GM12878 (cell line): ENCODE data around the gene ZNF334. TPM values are rescaled to one million over a fixed set of nuclear protein-coding genes. Genes with fewer than 3 reads are reported as not detected.

Experiments
- ATAC-seq: fragments of 200-7000 bp; cut with Tn5 transposase; 3 replicates; pipeline ENCODE4 v1.9.1; 2020; ENCODE audit warnings: mild to moderate bottlenecking, moderate library complexity
- BruUV-seq: library from RNA; stranded (reverse); fragments of 400-500 nt; replicated peaks from 2 replicates; lab custom pipeline; 2021; lab: Mats Ljungman, UMichigan
- CTCF ChIA-PET: fragments of 300-600 bp; sonication (Branson Sonifier 250); formaldehyde crosslinking; extraction: SDS; loops from one replicate; lab custom pipeline; 2021; ENCODE audit warnings: inconsistent platforms; lab: Yijun Ruan, JAX
- POLR2A ChIA-PET: fragments of 350-600 bp; formaldehyde crosslinking; extraction: SDS; loops from one replicate; lab custom pipeline; 2021; ENCODE audit warnings: inconsistent platforms; lab: Charles Lee
- RAD21 ChIA-PET: fragments of 300-600 bp; sonication (Branson Sonifier 250); formaldehyde crosslinking; loops from one replicate; lab custom pipeline; 2023; ENCODE audit warnings: antibody characterized with exemption; ENCODE audit not compliant: unreplicated experiment; lab: Charles Lee
- SMC1A ChIA-PET: fragments of 300-600 bp; sonication (Branson Sonifier 250); formaldehyde crosslinking; loops from one replicate; lab custom pipeline; 2023; ENCODE audit not compliant: unreplicated experiment, uncharacterized antibody; lab: Charles Lee
- DNase-seq: peaks from one replicate; pipeline ENCODE4 v3.0.0-alpha.2; 2011; ENCODE audit warnings: low read depth, low spot score
- FAIRE-seq: peaks from 3 replicates; lab custom pipeline; 2011; peaks lifted over from hg19 to GRCh38; lab: Jason Lieb, UNC
- H2AFZ ChIP-seq: 2 replicates; pipeline ENCODE4 v1.6.0; 2011; ENCODE audit warnings: low read depth, low read length, control low read depth; ENCODE audit not compliant: control insufficient read depth
- H3K27ac ChIP-seq: 2 replicates; pipeline ENCODE4 v1.5.1; 2011; ENCODE audit warnings: control low read depth; ENCODE audit not compliant: control insufficient read depth, insufficient read depth
- H3K27me3 ChIP-seq, 2 experiments: replicated peaks in 1 of 2; 2 replicates each; pipeline versions ENCODE4 v1.6.0 to v1.6.1; 2011; ENCODE audit warnings: low read length in 1 of 2; ENCODE audit not compliant: control insufficient read depth in 2 of 2, insufficient read depth in 2 of 2
- H3K36me3 ChIP-seq, 2 experiments: 2 replicates each; pipeline ENCODE4 v1.5.1; 2011; ENCODE audit warnings: low read length in 1 of 2; ENCODE audit not compliant: control insufficient read depth in 2 of 2, insufficient read depth in 2 of 2
- H3K4me1 ChIP-seq: 2 replicates; pipeline ENCODE4 v1.6.1; 2011; ENCODE audit warnings: mild to moderate bottlenecking, low read length, moderate library complexity, mixed read lengths; ENCODE audit not compliant: control insufficient read depth, insufficient read depth
- H3K4me2 ChIP-seq: 2 replicates; pipeline ENCODE4 v1.6.0; 2011; ENCODE audit warnings: control low read depth; ENCODE audit not compliant: control insufficient read depth, insufficient read depth
- H3K4me3 ChIP-seq: fragments of 200-600 bp; sonication (generic); 2 replicates; pipeline ENCODE4 v1.5.1; 2016
- H3K79me2 ChIP-seq: 2 replicates; pipeline ENCODE4 v1.6.0; 2011; ENCODE audit warnings: low read length; ENCODE audit not compliant: control insufficient read depth, insufficient read depth
- H3K9ac ChIP-seq: 2 replicates; pipeline ENCODE4 v1.8.0; 2011; ENCODE audit warnings: low read length, control low read depth, mixed read lengths; ENCODE audit not compliant: control insufficient read depth, insufficient read depth
- H3K9me3 ChIP-seq: replicated peaks from 3 replicates; pipeline ENCODE4 v1.5.1; 2011; ENCODE audit warnings: mild to moderate bottlenecking, low read length; ENCODE audit not compliant: control insufficient read depth, insufficient read depth
- H4K20me1 ChIP-seq: 2 replicates; pipeline ENCODE4 v1.6.0; 2011; ENCODE audit not compliant: control insufficient read depth, insufficient read depth
- BMI1 ChIP-seq: fragments of 450-650 bp; IDR thresholded peaks from 2 replicates; pipeline ENCODE4 v1.6.1; 2016; ENCODE audit warnings: mild to moderate bottlenecking, moderate library complexity, borderline replicate concordance
- FOS ChIP-seq: IDR thresholded peaks from 3 replicates; pipeline ENCODE4 v1.6.1; 2011; ENCODE audit warnings: borderline replicate concordance; ENCODE audit not compliant: insufficient read length; ENCODE audit errors: extremely low read depth
- JUND ChIP-seq: IDR thresholded peaks from 2 replicates; pipeline ENCODE4 v1.6.1; 2012; ENCODE audit warnings: low read depth, mild to moderate bottlenecking, low read length, improper control_type of control experiment, moderate library complexity
- KDM1A ChIP-seq: fragments of 200-600 bp; sonication (generic); IDR thresholded peaks from 2 replicates; pipeline ENCODE4 v1.6.1; 2016; ENCODE audit warnings: borderline replicate concordance
- LARP7 ChIP-seq: fragments of 450-650 bp; IDR thresholded peaks from 2 replicates; pipeline ENCODE4 v1.6.1; 2017; ENCODE audit warnings: mild to moderate bottlenecking
- MYB ChIP-seq: fragments of 150-350 bp; IDR thresholded peaks from 2 replicates; pipeline ENCODE4 v1.6.1; 2014; ENCODE audit warnings: mild to moderate bottlenecking, low read depth, low read length, borderline replicate concordance
- PAX8 ChIP-seq: fragments of 450-650 bp; IDR thresholded peaks from 2 replicates; pipeline ENCODE4 v1.6.1; 2017; ENCODE audit warnings: mild to moderate bottlenecking, moderate library complexity
- RCOR1 ChIP-seq: conservative IDR thresholded peaks from 2 replicates; pipeline ENCODE4 v1.6.1; 2012; ENCODE audit warnings: low read depth, low read length, improper control_type of control experiment
- RELA ChIP-seq: fragments of 450-650 bp; IDR thresholded peaks from 2 replicates; pipeline ENCODE4 v1.8.0; 2014; ENCODE audit warnings: borderline replicate concordance; ENCODE audit not compliant: partially characterized antibody
- RFX5 ChIP-seq: IDR thresholded peaks from 2 replicates; pipeline ENCODE4 v1.6.1; 2011; ENCODE audit warnings: low read depth, low read length, improper control_type of control experiment
- SUPT20H ChIP-seq: IDR thresholded peaks from 2 replicates; pipeline ENCODE4 v1.6.1; 2011; ENCODE audit warnings: low read depth, mild to moderate bottlenecking, low read length, moderate library complexity, borderline replicate concordance; ENCODE audit not compliant: control insufficient read depth
- SUZ12 ChIP-seq: fragments of 200-600 bp; sonication (generic); IDR thresholded peaks from one replicate; pipeline ENCODE4 v1.6.1; 2018; ENCODE audit warnings: antibody characterized with exemption, mild to moderate bottlenecking; ENCODE audit not compliant: unreplicated experiment
- ZBTB11 ChIP-seq: fragments of 450-650 bp; formaldehyde crosslinking; IDR thresholded peaks from 2 replicates; pipeline ENCODE4 v1.5.0; 2022; ENCODE audit warnings: mild to moderate bottlenecking, missing genetic modification characterization
- ZNF24 ChIP-seq: fragments of 450-650 bp; IDR thresholded peaks from 2 replicates; pipeline ENCODE4 v1.6.1; 2017; ENCODE audit warnings: antibody characterized with exemption, mild to moderate bottlenecking
- ZSCAN29 ChIP-seq: fragments of 450-650 bp; IDR thresholded peaks from 2 replicates; pipeline ENCODE4 v1.6.1; 2017; ENCODE audit warnings: mild to moderate bottlenecking, moderate library complexity
- WGBS: methylation state at CpG from one replicate; pipeline ENCODE4 v1.1.6; 2016; ENCODE audit warnings: low lambda C conversion rate; ENCODE audit not compliant: insufficient replicate concordance, insufficient coverage; ENCODE audit errors: missing lambda C conversion rate; 5-methylcytosine and 5-hydroxymethylcytosine counted together
- in situ Hi-C: fragments of 300-500 bp; cut with MboI; formaldehyde crosslinking; loops from 9 replicates; pipeline ENCODE4 v1.14.3; 2018; ENCODE audit warnings: mixed read lengths
- intact Hi-C: fragments of 100-400 bp; cut with micrococcal nuclease; formaldehyde crosslinking; loops from one replicate; pipeline ENCODE4 v1.14.2; 2022; ENCODE audit not compliant: unreplicated experiment
- polyA plus RNA-seq, 11 experiments: library from polyadenylated mRNA; depleted of rRNA in 4 of 11; unstranded in 6 of 11; stranded (reverse) in 5 of 11; fragments of >200 nt; fragmentation: Nextera tagmentation in 4 of 11; fragmentation: Illumina TruSeq in 1 of 11; extraction: Ambion mirVana in 4 of 11; extraction: Trizol in 1 of 11; gene quantifications; 1 replicate in 1 of 11; 2 replicates in 10 of 11; pipeline versions ENCODE4 v1.2.1 to v1.2.3, GENCODE V29; 2011 to 2016; ENCODE audit warnings: inconsistent platforms in 2 of 11, missing spikeins in 2 of 11, low read depth in 1 of 11
- total RNA-seq, 4 experiments: library from RNA; depleted of rRNA in 3 of 4; stranded (reverse); fragments of >200 nt in 3 of 4; fragmentation: Illumina TruSeq in 1 of 4; extraction: Trizol in 1 of 4; gene quantifications; 2 replicates each; pipeline versions ENCODE4 v1.2.1 to v1.2.3, GENCODE V29; 2013 to 2021

ZNF334 gene
- total and polyA plus RNA-seq, 10 of the 15 experiments (the other 5 are each of a cell fraction or from before 2014, with no cell fraction given): 0.08 to 2.0 (median 1.2) TPM

GRCh38 chr20:46456255-46457028 is 56.9 kb downstream of the ZNF334 start:
- in situ Hi-C loops: no loop called here
- no peak for FAIRE-seq

GRCh38 chr20:46455729-46456128 is 57.6 kb downstream of the ZNF334 start:
- 10% methylated on average over 2 of the region's 2 CpGs for WGBS
- no peak for DNase-seq
- H4K20me1 ChIP-seq: no peaks in the 10 kb centered on the region
- in situ Hi-C loops: no loop called here
- no TSS peak for BruUV-seq
- no peak overlapping the region for H3K4me3 ChIP-seq
- H2AFZ ChIP-seq: no peak overlapping the region
- H3K4me1 ChIP-seq: no peaks in the 10 kb centered on the region
- H3K4me2 ChIP-seq: no peak overlapping the region
- POLR2A ChIA-PET: no interaction called here
- no peak overlapping the region for H3K27ac ChIP-seq
- TF ChIP-seq ZBTB11: no peak
- TF ChIP-seq RFX5: no peak
- no peak for TF ChIP-seq JUND
- no peak for TF ChIP-seq BMI1
- TF ChIP-seq SUPT20H: no peak
- TF ChIP-seq LARP7: no peak
- TF ChIP-seq ZNF24: no peak
- TF ChIP-seq MYB: no peak
- peaks cover 4% of the 10 kb centered on the region for H3K9me3 ChIP-seq
- H3K27me3 ChIP-seq: no peaks in the 10 kb centered on the region; a peak in 1 of 4 replicates
- H3K36me3 ChIP-seq: no peaks in the 10 kb centered on the region
- RAD21 ChIA-PET: no interaction called here
- FAIRE-seq: no peak
- intact Hi-C loops: no loop called here
- no peaks in the 10 kb centered on the region for H3K79me2 ChIP-seq
- SMC1A ChIA-PET: no interaction called here
- no peak for ATAC-seq
- CTCF ChIA-PET: no interaction called here
- no peak overlapping the region for H3K9ac ChIP-seq

More at GRCh38 chr20:46456255-46457028, 56.9 kb downstream of the ZNF334 start:
- RAD21 ChIA-PET: no interaction called here
- SMC1A ChIA-PET: no interaction called here
- Histone ChIP-seq H3K36me3 (no peaks in the 10 kb centered on the region), H3K27ac (no peak overlapping the region), H3K79me2 (no peaks in the 10 kb centered on the region), H3K4me1 (no peaks in the 10 kb centered on the region), H3K27me3 (no peaks in the 10 kb centered on the region), H3K4me3 (no peak overlapping the region), H3K9me3 (peaks cover 4% of the 10 kb centered on the region), H4K20me1 (no peaks in the 10 kb centered on the region), H2AFZ (no peak overlapping the region), H3K9ac (no peak overlapping the region), H3K4me2 (no peak overlapping the region)
- POLR2A ChIA-PET: no interaction called here
- ATAC-seq (no peak), DNase-seq (no peak)
- TF ChIP-seq ZSCAN29 (no peak), RELA (no peak), SUZ12 (no peak), FOS (no peak), RCOR1 (no peak), PAX8 (no peak), LARP7 (no peak), KDM1A (no peak)
- WGBS: 39% methylated on average over 5 of the region's 5 CpGs
- no TSS peak for BruUV-seq
- CTCF ChIA-PET: no interaction called here
- intact Hi-C loops: no loop called here
